GM18499 (cell line): ENCODE data around the gene ATP8B4.

Experiments
- ATAC-seq: cut with Tn5 transposase; IDR thresholded peaks from one replicate; pipeline ENCODE4 v1.9.1; 2021; ENCODE audit warnings: moderate number of reproducible peaks; ENCODE audit not compliant: insufficient read depth, unreplicated experiment

ATP8B4 gene

GRCh38 chr15:49842031-49842730 lies 276.9 kb downstream of the ATP8B4 start:
- no peak for ATAC-seq

GRCh38 chr15:49832511-49832910 lies 286.5 kb downstream of the ATP8B4 start:
- no peak for ATAC-seq

- ATAC-seq: no peak
These were observed 287.6 kb downstream of the ATP8B4 start for GRCh38 chr15:49831206-49831965.

GRCh38 chr15:49830391-49830790 lies 288.6 kb downstream of the ATP8B4 start:
- no peak for ATAC-seq

- ATAC-seq: no peak
These were observed 291.7 kb downstream of the ATP8B4 start for GRCh38 chr15:49827311-49827710.

- ATAC-seq: no peak
These were observed 292.3 kb downstream of the ATP8B4 start for GRCh38 chr15:49826640-49827234.

GRCh38 chr15:49824775-49825099 lies 294.3 kb downstream of the ATP8B4 start:
- ATAC-seq: no peak

GRCh38 chr15:49823987-49824774 lies 294.9 kb downstream of the ATP8B4 start:
- no peak for ATAC-seq

- ATAC-seq: no peak
These were observed 301.9 kb downstream of the ATP8B4 start for GRCh38 chr15:49817100-49817499.

- ATAC-seq: peak; percentile 65
These were observed 303.1 kb downstream of the ATP8B4 start for GRCh38 chr15:49815950-49816349.

GRCh38 chr15:49815526-49815925 lies 303.5 kb downstream of the ATP8B4 start:
- no peak for ATAC-seq

GRCh38 chr15:49814709-49815108 lies 304.3 kb downstream of the ATP8B4 start:
- ATAC-seq: no peak

GRCh38 chr15:49813625-49814024 lies 305.4 kb downstream of the ATP8B4 start:
- no peak for ATAC-seq

- ATAC-seq: no peak
These were observed 308.3 kb downstream of the ATP8B4 start for GRCh38 chr15:49810720-49811119.

- ATAC-seq: no peak
These were observed 309.0 kb downstream of the ATP8B4 start for GRCh38 chr15:49809894-49810609.

GRCh38 chr15:49808341-49808740 lies 310.7 kb downstream of the ATP8B4 start:
- no peak for ATAC-seq
